HG02642 (cell line): ENCODE measurements around the gene MGRN1.

Source experiments
- ATAC-seq: cut with Tn5 transposase; IDR thresholded peaks from one replicate; pipeline ENCODE4 v1.9.1; 2021; ENCODE audit warnings: mild to moderate bottlenecking; ENCODE audit not compliant: unreplicated experiment, poor library complexity

Gene MGRN1

DNA sequence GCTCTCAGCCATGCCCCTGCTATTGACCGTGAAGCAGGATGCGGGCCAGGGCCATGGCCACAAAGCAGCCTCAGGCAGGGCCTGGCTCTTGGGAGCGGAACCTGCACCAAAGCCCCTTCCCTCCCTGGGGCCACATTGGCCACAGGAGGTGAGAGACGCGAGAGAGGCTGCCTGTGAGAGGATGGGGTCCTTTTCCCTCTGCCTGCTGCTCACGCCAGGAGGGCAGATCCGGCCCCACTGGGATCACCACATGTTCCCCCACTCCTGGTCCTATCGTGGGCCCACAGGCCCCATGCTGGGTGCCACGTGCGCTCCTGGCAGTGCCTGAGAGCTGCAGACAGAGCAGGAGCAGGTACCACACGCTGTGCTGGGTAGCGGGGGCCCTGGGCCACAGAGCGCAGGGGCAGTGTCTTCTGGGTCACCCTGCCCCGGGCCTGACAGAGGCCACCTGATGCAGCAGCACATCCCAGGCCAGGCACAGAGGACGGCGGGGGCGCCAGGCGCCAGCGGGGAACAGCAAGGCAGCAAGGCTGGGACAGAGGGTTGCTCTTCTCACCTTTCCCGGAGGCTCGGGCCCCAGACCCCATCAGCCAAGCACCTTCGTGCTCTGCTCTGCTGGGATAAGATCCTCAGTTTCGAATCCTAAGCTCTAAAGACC is 59.6 kb downstream of the MGRN1 start:
- ATAC-seq, result no peak

DNA sequence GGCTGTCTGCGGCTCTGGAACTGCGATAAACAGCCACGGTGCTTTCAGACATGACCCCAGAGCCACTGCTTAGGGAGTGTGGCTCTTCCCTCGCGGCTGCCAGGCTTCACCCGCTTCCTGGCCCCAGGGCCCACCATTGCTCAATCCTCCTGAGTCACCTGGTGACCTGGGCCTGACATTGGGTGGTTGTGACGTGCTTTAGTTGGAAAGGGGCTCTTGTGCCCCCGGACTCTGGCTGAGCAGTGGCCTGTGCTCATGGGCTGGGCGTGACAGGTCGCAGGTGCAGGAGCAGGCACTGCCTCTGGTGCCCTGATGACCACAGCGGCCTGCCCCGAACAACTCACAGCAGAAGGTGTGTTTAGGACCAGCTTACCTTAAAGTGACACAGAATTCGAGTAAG is 60.1 kb downstream of the MGRN1 start:
- no peak for ATAC-seq

DNA sequence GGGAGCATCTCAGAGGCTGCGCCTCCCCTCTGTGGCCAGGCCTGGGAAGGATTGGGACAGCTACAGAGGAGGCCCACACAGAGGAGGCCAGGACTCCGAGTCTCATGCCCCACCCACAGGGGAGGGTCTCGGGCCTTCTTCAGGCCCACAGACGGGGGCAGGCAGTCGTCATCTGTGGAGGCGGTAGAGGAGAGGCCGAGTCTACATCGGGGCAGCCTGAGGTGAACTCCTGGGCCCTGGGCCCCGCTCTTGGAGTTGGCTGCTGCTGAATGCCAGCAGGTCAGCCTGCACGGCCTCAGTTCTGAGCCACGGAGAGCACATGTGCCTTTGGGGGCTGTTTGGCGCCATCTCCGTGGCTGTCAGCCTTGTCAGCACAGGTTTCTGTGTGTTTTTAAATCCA is 60.7 kb downstream of the MGRN1 start:
- no peak for ATAC-seq

DNA sequence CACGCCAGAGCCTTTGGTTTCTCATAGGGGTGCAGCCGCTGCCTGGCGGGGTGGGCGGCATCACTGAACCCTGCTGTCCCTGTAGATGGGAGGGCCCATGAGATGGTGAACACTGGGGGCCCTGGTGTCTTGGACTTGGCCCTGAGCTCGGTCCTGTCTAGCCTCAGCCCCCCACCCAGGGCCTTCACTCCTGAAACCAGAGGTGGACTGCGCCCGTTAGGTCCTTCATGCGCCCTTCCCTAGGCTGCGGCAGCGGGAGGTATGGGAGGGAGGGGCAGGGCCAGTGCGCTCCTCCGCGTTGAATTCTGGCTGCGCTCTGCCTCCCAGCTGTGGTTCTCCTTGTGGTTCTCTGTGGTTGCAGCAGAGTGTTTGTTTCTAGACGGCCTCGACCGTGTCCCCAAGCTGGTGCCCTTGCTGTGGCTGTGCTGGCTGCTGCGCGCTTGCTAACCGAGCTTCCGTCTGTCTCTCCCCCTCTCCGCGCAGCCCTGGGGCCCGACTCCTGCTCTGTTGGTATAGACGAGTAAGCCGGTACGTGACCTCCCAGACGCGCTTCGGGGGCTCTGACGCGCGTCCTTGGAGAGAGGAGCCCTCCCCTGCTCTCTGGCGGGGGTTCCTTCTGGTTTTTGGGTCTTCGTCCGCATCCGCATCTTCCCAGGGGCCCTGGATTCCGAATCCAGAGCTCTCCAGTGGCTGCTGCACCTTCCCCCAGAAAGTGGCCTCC is 61.3 kb downstream of the MGRN1 start:
- ATAC-seq, result no peak

DNA sequence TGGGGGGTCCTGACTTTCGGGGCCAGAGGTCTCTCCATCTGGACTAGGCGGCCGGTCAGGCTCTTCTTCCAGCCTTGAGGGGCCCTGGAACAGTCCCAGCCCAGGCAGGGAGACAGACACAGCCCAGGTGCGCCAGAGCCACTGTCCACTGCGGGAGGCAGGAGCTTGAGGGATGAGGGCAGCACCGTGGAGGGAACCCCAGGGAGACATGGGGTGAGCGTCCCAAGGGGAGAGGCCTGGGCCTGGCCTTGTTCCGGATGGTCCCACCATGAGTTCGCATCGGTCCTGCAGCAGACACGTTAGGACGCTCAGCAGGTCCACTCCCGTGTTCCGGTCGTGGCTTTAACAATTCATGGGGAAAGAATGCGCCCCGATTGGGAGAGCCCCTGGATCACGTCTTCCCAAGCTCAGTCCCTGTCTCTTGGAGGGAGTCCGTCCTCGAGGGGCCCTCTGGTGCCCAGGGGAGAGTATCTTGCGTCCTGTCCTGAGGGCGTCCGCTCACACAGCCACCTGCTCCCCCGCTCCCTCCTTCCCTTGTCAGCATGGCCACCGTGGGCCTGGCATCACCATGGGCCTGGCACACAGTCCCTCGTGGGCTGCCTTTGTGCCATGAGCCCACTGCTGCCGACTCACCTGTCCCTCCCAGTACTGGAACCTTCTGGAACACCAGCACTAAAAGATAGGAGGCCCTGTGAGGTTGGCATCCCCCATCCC is 62.0 kb downstream of the MGRN1 start:
- ATAC-seq, result no peak

DNA sequence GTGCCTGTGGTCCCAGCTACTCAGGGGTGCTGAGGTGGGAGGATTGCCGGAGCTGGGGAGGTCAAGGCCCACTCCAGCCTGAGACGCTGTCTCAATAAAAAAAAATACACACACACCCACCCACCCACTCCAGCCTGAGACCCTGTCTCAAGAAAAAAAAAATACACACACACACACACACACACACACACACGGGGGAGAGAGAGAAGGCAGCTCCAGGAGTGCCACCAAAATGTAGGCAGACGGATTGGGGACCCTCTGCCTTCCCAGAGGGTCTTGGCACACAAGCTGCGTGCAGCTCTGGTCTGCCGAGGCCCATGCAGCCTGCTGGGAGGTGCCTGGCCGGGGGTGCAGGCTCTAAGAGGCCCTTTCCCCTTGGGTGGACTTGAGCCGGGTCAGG is 62.8 kb downstream of the MGRN1 start:
- ATAC-seq, result no peak

DNA sequence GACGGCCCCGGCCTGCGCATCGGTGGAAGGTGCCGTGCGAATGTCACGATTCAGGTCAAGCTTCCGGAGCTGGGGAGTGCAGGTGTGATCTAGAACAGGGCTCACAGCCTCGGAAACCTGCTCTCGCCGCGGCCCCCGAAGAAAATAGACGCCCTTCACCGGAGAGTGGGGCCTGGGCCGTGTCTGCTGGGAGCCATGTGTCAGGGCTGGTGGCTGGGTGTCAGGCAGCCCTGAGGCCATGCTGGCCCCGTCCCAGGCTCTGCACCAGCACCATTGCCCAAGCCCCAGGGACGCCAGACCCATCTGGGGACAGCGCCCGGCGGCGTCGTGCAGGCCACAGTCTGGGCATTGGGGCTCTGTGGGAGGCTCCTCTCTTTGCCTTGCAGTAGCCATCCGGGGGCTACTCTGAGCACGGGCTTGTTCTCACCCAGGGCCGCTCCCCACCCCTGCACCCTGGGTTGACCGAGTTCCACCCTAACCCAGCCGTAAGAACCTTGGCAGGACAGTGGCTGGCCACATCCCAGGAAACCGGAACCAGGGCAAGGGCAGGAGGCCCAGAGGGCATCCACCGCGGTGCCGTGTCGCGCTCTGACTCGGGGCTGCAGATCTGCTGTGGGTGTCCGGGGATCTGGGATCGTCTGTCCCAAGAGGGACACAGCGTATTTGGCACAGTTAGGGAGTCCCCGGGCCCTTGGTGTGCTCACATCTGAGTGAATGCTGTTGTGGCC is 63.5 kb downstream of the MGRN1 start:
- no peak for ATAC-seq

DNA sequence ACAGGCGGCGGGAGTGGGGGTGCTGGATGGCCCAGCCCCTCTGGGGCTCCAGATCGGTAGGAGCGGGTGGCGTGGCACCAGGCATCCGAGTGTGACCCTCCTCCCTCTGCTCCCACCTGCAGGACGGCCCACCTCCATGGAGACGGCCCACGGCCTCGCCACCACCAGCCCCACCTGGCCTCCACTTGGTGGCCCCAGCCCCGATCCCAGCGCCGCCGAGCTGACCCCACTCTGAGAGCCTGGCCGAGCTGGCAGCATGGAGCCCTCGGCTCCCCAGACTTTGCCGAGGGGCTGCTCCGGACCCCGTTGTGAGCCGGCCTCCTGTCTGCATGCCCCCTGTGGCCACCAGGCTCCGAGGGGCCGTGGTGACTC is 64.0 kb downstream of the MGRN1 start:
- no peak for ATAC-seq

DNA sequence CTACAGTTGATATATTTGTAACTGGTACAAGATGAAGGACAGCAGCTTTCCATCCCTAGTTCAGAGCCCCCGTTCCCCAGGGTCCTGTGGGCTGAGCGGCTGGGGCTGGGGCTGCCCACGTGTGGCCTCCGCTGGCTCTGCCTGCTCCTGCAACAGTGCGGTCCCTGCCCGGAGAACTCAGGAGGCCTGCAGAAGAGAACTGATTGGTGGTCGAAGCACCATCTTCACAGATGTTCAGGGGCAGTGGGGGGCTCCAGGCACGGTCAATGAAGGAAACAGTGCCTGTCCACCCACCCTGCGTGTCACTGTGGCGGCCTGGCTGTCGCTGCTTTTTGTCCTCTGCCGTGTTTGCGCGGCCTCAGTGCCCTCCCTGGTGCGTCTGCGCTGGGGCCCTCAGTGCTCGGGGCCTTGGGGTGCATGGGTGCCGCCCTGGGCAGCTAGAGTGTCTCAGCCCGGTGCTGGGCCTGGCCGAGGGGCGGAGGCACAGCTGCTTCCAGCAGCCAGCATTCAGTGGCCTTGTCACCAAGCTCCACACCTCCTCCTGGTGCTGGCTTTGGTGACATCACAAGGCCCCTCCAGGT is 64.6 kb downstream of the MGRN1 start:
- no peak for ATAC-seq

DNA sequence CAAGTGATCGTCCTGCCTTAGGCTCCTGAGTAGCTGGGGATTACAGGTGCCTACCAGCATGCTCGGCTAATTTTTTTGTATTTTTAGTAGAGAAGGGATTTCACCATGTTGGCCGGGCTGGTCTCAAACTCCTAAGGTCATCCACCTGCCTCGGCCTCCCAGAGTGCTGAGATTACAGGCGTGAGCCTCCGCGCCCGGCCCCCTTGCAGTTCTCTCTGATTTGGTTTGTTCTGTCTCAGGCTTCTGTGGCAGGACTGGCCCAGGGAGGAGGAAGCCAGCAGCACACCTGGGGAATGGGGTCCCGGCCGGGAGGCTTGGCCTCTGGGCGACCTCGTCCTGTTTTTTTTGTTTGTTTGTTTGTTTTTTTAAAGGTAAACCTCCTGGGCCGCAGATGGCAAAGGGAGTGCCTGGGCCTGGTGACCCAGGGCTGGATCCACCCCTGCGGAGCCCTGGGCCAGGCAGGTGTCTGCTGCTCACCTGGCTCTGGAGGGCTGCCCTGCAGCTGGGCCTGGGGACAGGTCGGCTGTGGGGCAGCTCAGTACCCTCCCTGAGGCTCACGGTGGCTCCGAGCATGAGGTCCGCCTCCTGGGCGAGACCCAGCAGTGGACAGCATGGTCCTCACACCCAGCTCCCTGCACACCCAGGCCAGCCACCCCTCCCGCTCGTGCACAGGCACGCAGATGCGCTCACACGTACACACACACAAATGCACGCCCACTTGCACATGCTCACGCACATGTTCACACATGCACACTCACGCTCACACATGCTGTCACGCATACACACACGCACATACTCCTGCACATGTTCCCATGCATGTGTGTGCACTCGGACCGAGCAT is 65.5 kb downstream of the MGRN1 start:
- no peak for ATAC-seq

DNA sequence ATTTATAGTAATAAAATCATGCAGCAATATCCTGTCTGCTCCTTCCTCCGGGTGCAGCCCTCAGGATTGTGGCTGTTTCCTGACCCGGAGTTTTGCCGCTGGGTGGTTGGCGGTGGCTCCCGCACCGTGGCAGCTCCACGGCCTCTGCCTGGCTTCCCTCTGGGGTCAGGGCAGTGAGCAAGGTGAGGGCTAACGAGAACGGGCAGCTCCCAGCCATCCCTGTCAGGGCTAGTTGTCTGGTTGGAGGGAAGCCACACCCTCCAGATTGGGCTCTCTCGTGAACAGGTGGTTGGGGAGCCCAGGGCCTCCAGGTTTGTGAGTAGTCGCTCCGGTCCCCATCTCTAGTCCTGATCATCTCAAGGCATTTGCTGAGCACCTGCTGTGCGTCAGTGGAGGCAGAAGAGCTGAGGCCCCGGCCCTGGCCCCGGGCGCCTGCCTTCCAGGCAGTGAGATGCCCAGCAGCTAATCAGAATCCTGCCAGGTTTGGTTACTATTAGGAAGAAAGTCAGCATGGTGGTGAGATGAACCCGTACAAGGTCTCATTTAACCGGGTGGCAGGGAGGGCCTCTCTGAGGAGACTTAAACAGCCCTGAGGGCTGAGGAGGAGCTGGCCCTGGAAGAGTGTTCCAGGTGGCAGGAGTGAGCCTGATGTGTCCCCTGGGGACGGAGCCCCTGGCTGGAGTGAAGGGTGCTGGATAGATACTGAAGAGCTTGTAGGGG is 66.5 kb downstream of the MGRN1 start:
- ATAC-seq, result no peak

DNA sequence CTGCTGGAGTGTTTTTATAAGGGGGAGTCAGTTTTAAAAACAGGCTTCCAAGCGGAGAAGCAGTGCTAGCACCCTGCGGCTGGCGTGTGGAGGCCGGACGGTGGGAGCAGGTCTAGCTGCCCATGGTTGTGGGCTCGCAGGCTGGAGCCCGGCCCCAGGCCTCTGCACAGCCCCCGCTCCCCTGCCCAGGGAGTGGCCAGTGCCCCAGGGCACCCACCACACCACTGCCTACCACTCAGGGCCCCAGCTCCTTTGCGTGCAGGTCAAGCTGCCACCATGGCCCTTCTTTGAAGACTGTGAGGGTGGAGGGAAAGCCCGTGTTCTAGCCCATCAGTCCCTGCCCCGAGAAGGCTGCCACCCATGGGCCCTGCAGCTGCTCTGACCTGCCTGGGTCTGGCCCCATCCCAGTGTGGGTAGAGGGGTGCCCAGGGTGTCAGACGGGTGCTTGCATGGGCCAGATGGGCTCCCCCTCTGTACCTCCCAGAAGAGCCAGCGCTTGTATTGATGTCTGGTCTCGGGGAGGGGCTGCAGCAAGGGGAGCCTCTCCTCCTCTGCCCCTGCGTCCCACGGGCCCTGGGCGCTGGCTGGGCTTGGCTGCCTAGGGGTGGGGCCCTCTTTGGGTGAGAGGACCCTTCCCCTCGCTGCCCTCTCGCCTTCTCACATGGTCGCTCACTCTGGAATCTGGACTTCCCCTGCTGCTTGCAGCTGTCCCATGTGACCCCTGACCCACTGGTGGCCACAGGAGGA is 67.2 kb downstream of the MGRN1 start:
- ATAC-seq, result no peak

DNA sequence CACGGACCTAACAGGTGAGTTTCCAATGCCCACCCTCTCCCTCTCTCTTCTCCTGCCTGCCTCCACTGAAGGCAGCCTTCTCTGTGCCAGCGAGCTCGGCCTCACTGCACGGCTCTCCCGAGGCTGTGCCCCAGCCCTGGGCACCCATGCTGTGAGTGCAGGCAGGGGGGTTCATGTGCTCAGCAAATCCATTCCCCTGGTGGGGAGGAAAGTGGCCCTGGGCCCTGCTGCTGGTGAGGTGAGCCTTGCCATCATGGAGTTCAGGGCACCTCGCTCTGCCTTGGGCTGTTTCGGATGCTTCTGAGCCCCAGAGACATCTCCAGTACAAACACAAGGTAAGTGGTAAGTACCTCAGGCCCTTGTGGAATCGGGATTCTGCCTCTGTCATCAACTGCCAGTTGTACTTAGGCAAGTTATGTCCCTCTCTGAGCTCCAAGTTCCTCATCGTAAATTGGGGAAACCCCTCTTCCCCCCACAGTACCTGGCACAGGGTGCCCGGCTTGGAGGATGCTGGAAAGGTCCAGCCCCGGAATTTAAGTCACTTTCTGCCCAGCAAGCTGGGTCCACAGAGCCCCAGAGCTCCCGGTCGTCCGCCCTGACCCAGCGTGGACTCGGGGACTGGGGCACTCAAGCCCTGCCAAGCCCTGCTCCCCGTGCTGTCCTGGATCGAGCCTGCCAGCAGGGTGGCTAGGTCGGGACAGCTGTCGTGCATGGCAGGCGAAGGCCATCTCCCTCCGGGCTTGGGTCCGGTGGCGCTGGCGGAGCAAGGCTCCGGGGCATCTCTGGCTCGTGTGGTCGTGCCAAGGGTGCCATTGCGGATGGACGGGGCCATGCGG is 68.1 kb downstream of the MGRN1 start:
- peak; percentile 12 for ATAC-seq

DNA sequence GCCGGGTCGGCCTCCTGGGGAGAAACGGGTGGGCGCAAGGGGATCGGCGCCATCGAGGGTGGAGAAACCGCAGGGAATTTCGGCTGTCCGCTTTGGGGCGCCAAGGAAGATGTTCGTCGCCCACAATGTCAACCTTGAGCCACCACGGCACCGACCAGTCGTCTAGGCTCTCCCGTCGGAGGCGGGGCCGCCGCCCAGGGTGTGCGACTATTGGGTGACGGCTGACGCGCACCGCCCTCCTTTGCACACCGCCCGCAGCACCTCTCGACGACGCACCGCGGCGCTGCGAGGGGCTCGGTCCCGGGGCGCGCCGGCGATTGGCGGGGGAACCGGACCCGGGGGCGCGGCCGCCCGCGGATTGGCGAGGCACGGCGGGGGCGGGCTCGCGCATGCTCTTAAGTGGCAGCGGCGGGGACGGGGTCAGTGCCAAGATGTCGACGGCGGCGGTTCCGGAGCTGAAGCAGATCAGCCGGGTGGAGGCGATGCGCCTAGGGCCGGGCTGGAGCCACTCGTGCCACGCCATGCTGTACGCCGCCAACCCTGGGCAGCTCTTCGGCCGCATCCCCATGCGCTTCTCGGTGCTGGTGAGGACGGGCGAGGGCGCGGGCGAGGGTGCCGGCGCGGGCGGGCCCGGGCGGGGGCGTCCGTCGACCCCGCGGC is 68.8 kb downstream of the MGRN1 start, which contains the start of gene NUDT16L1:
Gene NUDT16L1 (plus strand): TSS at position 267 of the 660 bp plus-strand sequence. CDS start 165 bp downstream, at position 432.
- ATAC-seq, result peak; percentile 91

DNA sequence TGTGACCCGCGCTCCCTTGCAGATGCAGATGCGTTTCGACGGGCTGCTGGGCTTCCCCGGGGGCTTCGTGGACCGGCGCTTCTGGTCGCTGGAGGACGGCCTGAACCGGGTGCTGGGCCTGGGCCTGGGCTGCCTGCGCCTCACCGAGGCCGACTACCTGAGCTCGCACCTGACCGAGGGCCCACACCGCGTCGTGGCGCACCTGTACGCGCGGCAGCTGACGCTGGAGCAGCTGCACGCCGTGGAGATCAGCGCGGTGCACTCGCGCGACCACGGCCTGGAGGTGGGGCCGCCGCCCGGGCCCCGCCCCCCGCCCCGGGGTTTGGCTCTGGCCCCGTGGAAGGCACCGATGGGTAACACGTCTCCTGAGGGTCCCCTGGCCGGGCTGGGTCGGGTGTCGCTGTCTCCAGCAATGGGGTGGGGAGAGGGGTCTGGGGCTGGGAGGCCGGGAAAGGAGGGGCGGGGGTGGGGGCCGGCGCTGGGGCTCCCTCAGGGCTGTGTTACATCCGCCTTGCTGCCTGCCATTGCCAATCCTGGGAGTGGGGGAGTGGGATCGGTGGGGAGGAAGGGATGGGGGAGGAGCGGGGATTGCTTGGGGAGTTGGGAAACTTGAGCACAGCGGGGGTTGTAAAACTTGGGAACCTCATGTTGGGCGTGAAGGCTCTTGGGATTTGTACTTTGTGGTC is 69.5 kb downstream of the MGRN1 start:
- ATAC-seq, result peak; percentile 7
